NCI-H1694 treated with DMSO at 0.1 percent for 48 hours (cell line): ENCODE results near the gene CDC23.
"Not testable (repeated sequence)": the region's sequence is repeated elsewhere in the genome, so short reads cannot be mapped to it uniquely, and the experiment has no call there.

Source experiments
- DNase-seq: peaks from one replicate; lab custom pipeline; 2025; lab: John Stamatoyannopoulos, UW

The CDC23 gene

DNA sequence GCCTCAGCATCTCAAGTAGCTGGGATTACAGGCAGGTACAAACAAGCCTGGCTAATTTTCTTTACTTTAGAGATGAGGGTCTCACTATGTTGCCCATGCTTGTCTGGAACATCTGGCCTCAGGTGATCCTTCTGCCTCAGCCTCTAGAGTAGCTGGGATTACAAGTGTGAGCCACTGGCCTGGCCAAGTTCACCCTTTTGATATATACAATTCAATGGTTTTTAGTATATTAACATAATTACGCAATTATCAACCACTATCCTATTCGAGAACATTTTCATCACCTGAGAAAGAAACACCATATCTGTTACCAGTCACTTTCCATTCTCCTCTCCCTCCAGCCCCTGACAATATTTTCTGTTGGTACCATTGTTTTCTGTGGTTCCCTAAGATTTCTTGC lies 3.7 kb upstream of the CDC23 start:
- no peak for DNase-seq

DNA sequence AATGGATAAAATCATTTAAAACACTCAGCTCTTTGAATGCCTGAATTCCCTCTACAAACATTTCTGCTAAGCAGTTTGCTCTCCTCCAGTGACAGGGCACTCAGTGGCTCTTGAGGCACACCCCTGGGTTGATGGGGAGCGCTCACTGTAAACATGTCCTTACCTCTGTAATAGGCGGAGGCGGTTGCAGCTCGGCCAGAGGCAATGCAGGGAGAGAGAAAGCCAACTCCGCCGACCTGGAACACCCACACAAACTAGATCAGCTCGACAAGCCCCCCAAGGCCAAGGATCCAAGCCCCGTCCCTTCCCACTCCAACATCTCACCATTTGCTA lies 329 bp downstream of the CDC23 start:
- DNase-seq: no peak

DNA sequence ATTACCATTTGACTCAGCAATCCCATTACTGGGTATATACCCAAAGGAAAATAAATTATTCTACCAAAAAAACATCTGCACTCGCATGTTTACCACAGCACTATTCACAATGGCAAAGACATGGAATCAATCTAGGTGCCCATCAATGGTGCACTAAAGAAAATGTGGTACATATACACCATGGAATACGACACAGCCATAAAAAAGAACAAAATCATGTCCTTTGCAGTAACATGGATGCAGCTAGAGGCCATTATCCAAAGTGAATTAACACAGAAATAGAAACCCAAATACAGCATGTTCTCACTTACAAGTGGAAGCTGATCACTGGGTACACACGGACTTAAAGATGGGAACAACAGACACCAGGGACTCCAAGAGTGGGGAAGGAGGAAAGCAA lies 2.1 kb downstream of the CDC23 start:
- DNase-seq: no peak

DNA sequence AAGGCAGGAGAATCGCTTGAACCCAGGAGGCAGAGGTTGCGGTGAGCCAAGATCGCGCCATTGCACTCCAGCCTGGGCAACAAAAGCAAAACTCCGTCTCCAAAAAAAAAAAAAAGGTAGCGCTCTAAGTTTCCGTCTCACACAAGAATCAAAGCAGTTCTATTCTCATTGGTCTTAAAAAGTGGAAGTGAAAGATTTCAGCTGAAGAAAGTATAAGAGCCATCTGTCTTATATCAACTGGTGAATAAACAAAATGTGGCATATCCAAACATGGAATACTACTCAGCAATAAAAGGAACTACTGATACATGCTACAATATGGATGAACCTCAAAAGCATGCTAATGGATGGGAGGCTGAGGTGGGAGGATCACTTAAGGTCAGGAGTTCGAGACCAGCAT lies 19.3 kb downstream of the CDC23 start:
- not testable (repeated sequence) for DNase-seq

DNA sequence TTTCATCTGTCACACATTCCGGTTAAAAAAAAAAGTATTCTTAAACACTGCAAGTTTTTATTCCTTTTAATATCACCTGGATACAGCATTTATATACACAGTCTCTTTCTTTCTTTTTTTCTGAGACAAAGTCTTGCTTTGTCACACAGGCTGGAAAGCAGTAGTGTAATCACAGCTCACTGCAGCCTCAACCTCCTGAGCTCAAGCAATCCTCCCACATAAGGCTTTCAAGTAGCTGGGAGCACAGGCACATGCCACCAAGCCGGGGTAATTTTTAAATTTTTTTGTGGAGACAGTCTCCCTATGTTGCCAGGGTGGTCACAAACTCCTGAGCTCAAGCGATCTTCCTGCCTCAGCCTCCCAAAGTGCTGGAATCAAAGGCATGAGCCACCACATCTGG lies 20.3 kb downstream of the CDC23 start:
- no peak for DNase-seq

DNA sequence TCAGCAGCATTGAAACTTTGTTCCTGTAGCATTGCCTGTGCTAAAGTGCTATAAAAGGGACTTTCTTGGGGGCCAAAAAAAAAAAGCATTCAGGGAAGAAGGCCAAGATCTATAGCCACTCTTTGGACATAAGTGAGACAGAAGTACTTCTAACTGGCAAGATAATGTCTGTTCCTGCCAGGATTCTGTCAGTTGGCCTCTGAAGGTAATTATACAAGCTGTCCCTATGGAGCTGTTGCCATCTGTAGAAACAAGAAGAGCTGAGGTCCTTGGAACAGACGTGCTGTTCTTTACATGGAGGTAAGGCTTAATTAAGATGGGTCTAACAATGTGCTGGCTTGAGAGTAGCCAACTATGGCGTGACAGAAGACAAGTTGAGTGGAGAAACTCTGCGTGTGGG lies 24.5 kb downstream of the CDC23 start:
- no peak for DNase-seq

DNA sequence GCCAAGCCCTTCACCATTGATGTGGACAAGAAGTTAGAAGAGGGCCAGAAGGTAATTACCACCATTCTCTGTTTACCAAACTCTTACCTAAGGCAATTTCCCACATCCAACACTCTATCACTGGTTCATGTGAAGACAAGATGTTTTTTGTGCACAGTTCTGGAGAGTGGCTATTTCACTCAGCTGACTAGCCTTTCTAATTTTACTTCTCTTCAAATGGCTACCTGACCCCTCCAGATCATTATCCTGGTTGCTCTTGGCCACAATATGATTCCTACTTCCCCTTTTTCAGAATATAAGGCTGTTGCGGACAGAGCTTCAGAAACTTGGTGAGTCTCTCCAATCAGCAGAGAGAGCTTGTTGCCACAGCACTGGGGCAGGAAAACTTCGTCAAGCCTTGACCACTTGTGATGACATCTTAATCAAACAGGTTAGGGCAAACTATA lies 27.1 kb downstream of the CDC23 start:
- DNase-seq: no peak

DNA sequence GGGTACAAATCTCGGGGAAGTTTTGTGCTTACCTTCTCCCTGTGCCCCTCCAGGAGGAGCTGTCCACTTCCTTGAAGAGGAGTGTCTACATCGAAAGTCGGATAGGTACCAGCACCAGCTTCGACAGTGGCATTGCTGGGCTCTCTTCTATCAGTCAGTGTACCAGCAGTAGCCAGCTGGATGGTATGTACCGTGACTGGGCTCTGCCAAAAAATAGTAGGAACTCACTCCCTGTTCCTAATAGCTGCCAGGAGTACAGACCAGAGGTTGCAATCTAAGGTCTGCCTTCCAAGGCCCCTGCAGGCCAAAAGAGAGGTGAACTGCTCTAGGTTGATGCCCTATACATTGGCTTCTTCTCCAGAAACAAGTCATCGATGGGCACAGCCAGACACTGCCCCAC lies 30.3 kb downstream of the CDC23 start:
- DNase-seq: no peak

DNA sequence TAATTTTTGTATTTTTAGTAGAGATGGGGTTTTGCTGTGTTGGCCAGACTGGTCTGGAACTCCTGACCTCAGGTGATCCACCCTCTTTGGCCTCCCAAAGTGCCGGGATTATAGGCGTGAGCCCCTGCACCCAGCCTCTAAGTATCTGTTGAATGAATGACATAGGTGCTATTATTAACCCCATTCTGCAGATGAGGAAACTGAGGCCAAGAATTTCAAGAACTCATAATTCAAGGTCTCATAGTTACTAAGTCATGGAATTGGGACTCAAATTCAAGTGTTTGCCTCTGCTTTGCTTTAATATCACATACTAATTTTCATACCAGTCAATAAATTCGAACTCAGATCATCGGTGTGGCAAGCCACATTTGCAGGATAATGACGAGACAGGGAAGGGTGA lies 32.3 kb downstream of the CDC23 start:
- no peak for DNase-seq

DNA sequence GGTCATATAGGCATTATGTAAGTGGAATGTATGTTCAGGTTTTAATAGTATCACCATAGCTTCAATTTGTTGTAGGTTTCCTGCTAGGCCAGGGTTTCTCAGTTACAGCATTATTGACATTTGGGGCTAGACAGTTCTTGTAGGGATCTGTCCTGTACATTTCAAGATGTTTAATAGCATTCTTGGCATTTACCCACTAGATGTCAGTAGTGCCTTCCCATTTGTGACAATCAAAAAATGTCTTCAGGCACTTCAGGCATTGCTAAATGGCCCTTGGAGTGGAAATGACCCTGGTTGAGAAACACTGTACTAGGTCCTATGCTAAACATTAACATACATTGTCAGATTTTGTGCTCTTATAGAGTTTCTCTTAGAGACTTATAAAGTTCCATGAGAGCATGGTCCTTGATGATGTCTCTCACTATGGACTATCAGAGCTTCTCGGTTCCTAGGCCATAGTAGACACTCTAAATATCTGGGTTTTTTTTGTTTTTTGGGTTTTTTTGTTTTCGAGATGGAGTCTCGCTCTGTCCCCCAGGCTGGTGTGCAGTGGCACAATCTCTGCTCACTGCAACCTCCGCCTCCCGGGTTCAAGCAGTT lies 32.8 kb downstream of the CDC23 start:
- peak; percentile 54 for DNase-seq

DNA sequence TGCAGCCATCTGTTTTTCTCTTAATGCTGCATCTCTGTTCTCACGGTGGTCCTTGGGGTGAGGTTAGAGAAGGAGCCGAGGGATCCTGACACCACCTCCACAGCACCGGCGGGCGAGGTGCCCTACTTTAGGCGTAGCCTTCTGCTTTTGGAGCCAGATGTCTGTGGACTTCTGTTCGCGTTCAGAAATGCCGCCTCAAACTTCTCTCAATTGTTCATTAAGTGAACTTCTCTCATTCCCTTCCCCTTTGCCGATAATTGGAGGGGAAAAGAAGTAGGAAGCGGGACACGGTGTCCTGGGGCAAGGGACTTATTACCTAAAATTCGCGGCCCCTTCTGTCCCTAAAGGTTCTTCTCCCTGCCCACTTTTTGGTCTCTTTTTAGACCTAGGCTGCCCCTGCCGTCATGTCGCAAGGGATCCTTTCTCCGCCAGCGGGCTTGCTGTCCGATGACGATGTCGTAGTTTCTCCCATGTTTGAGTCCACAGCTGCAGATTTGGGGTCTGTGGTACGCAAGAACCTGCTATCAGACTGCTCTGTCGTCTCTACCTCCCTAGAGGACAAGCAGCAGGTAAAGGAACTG lies 33.8 kb downstream of the CDC23 start:
- no peak for DNase-seq

DNA sequence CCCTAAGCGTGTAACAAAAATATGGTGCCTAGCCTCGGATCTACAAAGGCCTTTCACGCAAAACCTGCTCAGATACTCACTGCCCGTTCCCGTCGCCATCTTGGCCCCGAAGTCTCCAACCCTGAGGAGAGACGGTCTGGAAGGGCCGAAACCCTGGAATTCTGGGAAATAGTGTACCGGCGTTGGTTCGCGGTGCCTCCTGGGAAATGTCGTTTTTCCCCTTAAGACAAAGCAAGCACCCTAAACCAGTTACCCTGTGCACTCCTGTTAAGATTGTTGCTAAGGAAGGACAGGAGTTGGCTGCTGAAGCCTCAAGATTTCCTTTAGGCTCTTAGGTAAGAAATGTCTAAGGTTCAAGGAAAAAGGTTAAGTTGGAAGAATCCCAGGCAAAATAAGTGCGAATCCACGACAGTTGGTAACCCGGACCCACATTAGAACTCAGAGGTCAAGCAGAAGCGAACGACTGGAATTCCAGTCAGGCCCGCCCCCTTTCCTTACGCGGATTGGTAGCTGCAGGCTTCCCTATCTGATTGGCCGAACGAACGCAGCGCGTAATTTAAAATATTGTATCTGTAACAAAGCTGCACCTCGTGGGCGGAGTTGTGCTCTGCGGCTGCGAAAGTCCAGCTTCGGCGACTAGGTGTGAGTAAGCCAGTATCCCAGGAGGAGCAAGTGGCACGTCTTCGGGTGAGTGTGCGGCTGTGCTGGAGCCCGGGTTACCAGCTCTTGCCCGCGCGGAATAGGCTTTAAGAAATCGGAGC lies 34.4 kb downstream of the CDC23 start, which contains the start of the genes BRD8 and KIF20A:
Gene BRD8, minus strand, starts transcription at position 115 of the 761 bp plus-strand sequence. Its CDS starts 16 bp downstream, at position 99.
Gene KIF20A, plus strand, starts transcription at position 597 of the 761 bp plus-strand sequence. CDS start 569 bp downstream, outside the sequence.
- peak; percentile 96 for DNase-seq

DNA sequence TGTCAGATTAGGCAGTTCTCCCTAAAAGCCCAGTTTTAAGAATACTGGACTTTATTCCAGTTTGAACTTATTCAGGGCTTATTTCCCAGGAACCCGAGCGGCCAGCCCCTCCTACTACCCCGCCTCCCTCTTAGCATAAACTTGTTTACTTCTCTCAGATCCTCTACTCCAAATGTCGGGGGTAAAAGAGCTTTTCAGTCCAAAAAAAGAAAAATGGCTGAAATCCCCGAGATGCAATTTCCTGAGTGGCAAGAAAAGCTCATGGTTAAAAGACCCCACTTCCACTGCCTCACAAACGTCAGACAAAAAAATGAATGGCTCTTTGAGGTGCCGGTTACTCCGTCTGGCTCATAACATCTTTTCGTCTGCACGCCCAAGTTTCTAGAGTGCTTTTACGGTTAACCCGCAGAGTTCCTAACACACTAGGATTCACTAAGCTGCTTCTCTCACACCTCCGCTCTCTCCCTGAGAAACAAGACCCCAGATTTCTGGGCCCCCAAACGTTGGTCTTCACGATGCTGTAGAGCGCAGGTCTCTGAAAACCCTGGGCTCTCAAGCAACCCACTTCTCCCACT lies 35.1 kb downstream of the CDC23 start:
- DNase-seq: no peak

DNA sequence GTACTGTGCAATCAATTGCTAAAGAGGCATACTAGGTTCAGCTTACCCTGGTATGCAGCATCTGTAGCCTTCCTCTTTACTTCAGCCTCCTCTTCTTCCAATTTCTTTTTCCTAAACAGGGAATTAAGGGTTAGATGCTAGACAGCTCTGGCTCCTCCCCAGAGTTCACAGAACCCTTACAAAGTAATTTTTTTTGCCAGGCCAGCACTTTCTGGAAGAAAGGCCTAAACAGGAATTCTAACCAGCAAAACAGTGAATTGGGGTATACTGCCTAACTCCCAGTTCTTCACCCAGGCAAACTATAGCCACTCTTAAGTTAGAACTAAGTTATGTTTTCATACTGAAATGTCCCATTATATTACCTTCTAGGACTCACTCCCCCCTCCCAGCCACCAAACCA lies 42.8 kb downstream of the CDC23 start:
- DNase-seq: no peak

DNA sequence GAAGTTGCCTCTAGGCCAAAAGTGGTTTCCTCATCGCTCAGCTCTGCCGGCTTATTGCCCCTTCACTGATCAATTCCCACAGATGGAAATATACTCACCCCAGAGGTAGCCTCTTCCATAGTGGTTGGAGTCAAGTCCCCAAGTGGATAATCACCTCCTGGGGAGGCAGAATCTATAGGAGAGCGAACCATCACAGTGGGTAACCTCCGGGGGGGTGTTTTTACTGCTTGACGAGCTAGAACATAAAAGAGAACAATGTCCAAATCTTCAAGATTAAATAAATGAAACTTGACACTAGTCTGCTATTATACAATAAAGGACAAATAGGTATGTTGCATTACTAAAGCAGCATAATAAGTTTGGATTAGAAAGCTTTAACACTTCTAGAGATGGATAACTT lies 44.0 kb downstream of the CDC23 start:
- DNase-seq: no peak

DNA sequence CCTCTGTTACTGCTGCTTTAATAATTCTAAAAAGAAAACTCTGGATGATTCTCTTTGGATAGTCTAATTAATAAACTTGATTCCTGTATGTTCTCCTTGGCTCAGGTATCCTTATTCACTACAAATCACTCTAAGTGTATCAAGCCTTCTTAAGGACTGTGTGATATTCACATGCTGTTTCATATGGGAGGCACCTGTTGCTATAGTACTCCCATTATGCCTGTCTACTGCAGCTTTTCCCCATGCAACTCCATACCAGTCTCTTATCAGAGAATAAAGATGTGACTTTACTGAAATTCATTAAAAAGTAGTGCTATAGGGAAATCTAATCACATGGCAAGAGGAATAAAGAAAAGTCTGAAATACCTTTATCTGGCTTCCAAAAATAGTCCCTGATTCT lies 49.4 kb downstream of the CDC23 start:
- DNase-seq: no peak

DNA sequence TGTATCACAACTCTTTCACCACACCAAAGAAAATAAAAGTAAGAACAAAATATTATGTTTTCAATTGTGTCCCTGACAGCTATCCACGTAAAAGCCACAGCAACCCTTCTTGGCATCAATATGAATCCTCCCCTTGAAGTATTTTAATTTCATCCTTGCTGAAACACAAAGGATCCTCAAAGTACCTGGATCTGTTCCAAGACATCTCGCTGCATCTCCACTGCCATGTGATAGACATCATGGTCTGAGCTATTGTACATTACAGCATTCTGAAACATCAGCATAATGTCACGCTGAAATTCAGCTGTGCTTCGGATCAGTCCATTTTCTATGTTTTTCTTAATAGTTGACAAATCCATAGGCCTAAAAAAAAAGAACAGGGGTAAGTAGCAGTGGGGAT lies 52.4 kb downstream of the CDC23 start:
- DNase-seq: no peak

DNA sequence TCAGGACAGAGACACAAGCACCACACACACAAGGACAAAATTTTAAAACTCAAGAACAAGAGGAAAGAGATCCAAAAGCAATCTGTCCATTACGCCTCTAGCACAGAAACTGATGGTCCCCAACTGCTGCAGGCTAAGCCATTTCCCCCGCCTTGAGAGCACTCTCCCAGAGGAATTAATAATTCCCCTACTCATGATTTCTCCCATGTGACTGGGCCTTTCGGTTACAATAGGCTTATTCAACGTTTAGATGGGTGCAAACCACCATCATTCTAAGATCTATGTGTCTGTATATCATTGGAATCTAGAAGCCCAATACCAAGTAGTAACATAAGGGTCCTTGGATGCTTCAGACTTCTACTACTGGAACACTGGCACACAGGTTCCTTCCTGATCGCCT lies 53.5 kb downstream of the CDC23 start:
- no peak for DNase-seq

DNA sequence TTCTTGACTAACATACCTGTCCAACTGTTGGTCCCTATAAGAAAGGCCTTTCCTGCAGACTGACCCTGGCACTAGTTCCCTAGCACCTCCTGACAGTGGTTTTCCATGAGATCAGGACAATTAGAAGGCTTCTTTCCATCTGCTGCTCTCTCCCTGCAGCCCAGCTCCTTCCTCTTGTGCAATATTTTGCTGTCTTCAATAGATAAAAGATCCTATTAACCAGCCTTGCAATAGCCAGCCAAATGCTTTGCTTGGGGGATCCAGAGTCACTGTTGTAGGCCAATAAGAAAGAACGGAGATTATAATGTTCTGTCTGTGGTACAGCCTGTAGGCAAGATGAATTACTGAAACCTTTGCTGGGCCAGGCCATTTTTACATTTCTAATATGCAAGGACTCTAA lies 55.5 kb downstream of the CDC23 start:
- DNase-seq: no peak

DNA sequence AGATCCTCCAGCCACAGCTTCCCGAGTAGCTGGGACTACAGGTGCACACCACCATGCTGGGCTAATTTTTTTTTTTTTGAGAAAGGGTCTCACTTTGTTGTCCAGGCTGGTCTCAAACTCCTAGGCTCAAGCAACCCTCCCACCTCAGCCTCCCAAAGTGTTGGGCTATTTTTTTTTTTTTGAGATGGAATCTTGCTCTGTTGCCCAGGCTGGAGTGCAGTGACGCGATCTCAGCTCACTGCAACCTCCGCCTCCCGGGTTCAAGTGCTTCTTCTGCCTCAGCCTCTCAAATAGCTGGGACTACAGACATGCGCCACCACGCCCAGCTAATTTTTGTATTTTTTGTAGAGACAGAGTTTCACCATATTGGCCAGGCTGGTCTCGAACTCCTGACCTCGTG lies 57.1 kb downstream of the CDC23 start:
- DNase-seq: not testable (repeated sequence)

DNA sequence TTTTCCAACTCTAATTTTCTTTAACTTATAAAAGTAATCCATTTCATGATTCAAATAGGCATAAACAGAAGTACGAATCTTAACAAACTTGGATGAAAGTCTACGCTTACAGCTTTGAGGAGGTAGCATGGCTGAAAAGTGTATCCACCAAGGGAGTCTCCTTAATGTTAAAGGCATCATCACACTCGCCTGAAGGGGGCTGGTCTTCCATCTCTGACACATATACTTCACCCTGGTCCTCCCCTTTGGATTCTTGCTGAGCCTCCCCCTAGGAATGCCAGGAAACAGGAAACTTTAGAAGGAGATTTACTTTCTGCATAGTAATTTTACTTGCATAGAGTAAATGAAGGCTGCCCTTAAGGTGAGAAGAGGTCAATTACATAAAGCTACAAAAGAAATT lies 63.6 kb downstream of the CDC23 start:
- DNase-seq: no peak

DNA sequence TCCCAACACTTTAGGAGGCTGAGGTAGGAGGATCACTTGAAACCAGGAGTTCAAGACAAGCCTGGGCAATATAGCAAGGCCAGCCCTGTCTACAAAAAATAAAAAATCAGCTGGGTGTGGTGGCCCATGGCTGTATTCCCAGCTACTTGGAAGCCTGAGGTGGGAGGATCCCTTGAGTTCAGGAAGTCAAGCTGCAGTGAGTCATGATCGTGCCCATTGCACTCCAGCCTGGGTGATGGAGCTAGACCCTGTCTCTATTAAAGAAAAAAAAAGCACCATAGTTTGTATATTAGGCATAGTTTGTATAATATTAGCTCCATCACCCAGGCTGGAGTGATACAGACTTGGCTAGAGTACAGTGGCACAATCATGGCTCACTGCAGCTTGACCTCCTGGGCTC lies 64.3 kb downstream of the CDC23 start:
- no peak for DNase-seq

DNA sequence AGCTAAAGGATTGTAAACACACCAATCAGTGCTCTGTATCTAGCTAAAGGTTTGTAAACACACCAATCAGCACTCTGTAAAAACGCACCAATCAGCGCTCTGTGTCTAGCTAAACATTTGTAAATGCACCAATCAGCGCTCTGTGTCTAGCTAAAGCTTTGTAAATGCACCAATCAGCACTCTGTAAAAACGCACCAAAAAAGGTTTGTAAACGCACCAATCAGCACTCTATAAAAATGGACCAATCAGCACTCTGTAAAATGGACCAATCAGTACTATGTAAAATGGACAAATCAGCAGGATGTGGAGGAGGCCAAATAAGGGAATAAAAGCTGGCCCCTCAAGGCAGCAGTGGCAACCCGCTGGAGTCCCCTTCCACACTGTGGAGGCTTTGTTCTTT lies 69.5 kb downstream of the CDC23 start:
- not testable (repeated sequence) for DNase-seq
